Astrocyte (in vitro differentiated cells and primary cell): ENCODE data around the gene DOCK3. TPM values are rescaled to one million over a fixed set of nuclear protein-coding genes. Genes with fewer than 3 reads are reported as not detected.
A peak's percentile ranks its signal among the peaks of the same experiment; 100 is the strongest.
"Not testable (repeated sequence)": the region's sequence is repeated elsewhere in the genome, so short reads cannot be mapped to it uniquely, and the experiment has no call there.

Experiments used
- DNase-seq: peaks from one replicate; pipeline ENCODE4 v3.0.0-alpha.2; 2010; ENCODE audit warnings: low read depth
- FAIRE-seq: peaks from 2 replicates; lab custom pipeline; 2011; peaks lifted over from hg19 to GRCh38; lab: Jason Lieb, UNC
- H2AFZ ChIP-seq: 2 replicates; pipeline ENCODE4 v1.6.0; 2012; ENCODE audit warnings: low read depth, low read length, inconsistent platforms
- H3K27ac ChIP-seq: 2 replicates; pipeline ENCODE4 v1.5.1; 2011; ENCODE audit warnings: low read depth, low read length, inconsistent platforms
- H3K27me3 ChIP-seq: 2 replicates; pipeline ENCODE4 v1.6.0; 2011; ENCODE audit warnings: low read length, inconsistent platforms; ENCODE audit not compliant: insufficient read depth
- H3K36me3 ChIP-seq: 2 replicates; pipeline ENCODE4 v1.5.1; 2011; ENCODE audit warnings: low read length, inconsistent platforms; ENCODE audit not compliant: insufficient read depth
- H3K4me1 ChIP-seq: 2 replicates; pipeline ENCODE4 v1.5.1; 2011; ENCODE audit warnings: low read length, inconsistent platforms; ENCODE audit not compliant: insufficient read depth
- H3K4me2 ChIP-seq: 2 replicates; pipeline ENCODE4 v1.6.0; 2012; ENCODE audit warnings: low read length, inconsistent platforms
- H3K4me3 ChIP-seq: 2 replicates; pipeline ENCODE4 v1.5.1; 2011; ENCODE audit warnings: low read depth, mild to moderate bottlenecking, low read length, inconsistent platforms; ENCODE audit not compliant: insufficient read depth
- H3K79me2 ChIP-seq: 2 replicates; pipeline ENCODE4 v1.6.0; 2012; ENCODE audit warnings: mild to moderate bottlenecking, low read length, inconsistent platforms; ENCODE audit not compliant: insufficient read depth
- H3K9ac ChIP-seq: 2 replicates; pipeline ENCODE4 v1.6.0; 2012; ENCODE audit warnings: mild to moderate bottlenecking, low read length, inconsistent platforms
- H3K9me3 ChIP-seq: 2 replicates; pipeline ENCODE4 v1.5.1; 2012; ENCODE audit warnings: low read depth, mild to moderate bottlenecking, low read length, inconsistent platforms; ENCODE audit not compliant: insufficient read depth
- H4K20me1 ChIP-seq: 2 replicates; pipeline ENCODE4 v1.6.0; 2012; ENCODE audit warnings: low read length, inconsistent platforms; ENCODE audit not compliant: insufficient read depth
- H3K27ac Mint-ChIP-seq: one replicate; pipeline ENCODE4 v1.8.0; 2021; ENCODE audit warnings: mild to moderate bottlenecking, mixed read lengths; ENCODE audit not compliant: unreplicated experiment
- H3K27me3 Mint-ChIP-seq: one replicate; pipeline ENCODE4 v1.8.0; 2021; ENCODE audit warnings: low read depth, mixed read lengths; ENCODE audit not compliant: unreplicated experiment
- H3K36me3 Mint-ChIP-seq: one replicate; pipeline ENCODE4 v1.8.0; 2021; ENCODE audit warnings: low read depth, mixed read lengths; ENCODE audit not compliant: unreplicated experiment
- H3K4me1 Mint-ChIP-seq: one replicate; pipeline ENCODE4 v1.8.0; 2021; ENCODE audit warnings: low read depth, mixed read lengths; ENCODE audit not compliant: unreplicated experiment
- H3K4me3 Mint-ChIP-seq: one replicate; pipeline ENCODE4 v1.8.0; 2021; ENCODE audit warnings: mild to moderate bottlenecking, moderate library complexity, mixed read lengths; ENCODE audit not compliant: unreplicated experiment
- H3K9me3 Mint-ChIP-seq: one replicate; pipeline ENCODE4 v1.8.0; 2021; ENCODE audit warnings: mild to moderate bottlenecking, mixed read lengths; ENCODE audit not compliant: unreplicated experiment
- CTCF ChIP-seq: IDR thresholded peaks from 2 replicates; pipeline ENCODE4 v1.5.1; 2011; ENCODE audit warnings: low read depth, mild to moderate bottlenecking, inconsistent platforms, low read length, moderate library complexity; ENCODE audit not compliant: insufficient read depth
- EZH2 ChIP-seq: IDR thresholded peaks from 2 replicates; pipeline ENCODE4 v1.6.1; 2012; ENCODE audit warnings: mild to moderate bottlenecking, low read length, inconsistent platforms; ENCODE audit not compliant: insufficient read depth
- total RNA-seq: library from RNA; stranded (reverse); gene quantifications from 2 replicates; pipeline ENCODE4 v1.2.1, GENCODE V29; 2021

DOCK3 gene
- total RNA-seq, 1 donor from 2014 or later: 3.3 TPM

- H2AFZ ChIP-seq: no peak overlapping the region
- H3K36me3 Mint-ChIP-seq: peaks cover 6% of the 10 kb centered on the region
- H3K4me3 Mint-ChIP-seq: peak overlapping the region; percentile 97
- H3K36me3 ChIP-seq: peaks cover 19% of the 10 kb centered on the region
- peaks cover 50% of the 10 kb centered on the region for H4K20me1 ChIP-seq
- H3K4me1 ChIP-seq: peaks cover 40% of the 10 kb centered on the region
- H3K79me2 ChIP-seq: peaks cover 64% of the 10 kb centered on the region
- H3K27ac Mint-ChIP-seq: peak overlapping the region; percentile 84
- FAIRE-seq: no peak
- H3K27me3 Mint-ChIP-seq: no peaks in the 10 kb centered on the region
- TF ChIP-seq CTCF: no peak
- no peak for TF ChIP-seq EZH2
- H3K4me3 ChIP-seq: peak overlapping the region; percentile 99
- H3K4me1 Mint-ChIP-seq: peaks cover 23% of the 10 kb centered on the region
- DNase-seq: no peak
- H3K27ac ChIP-seq: peak overlapping the region; percentile 70
- peak overlapping the region; percentile 90 for H3K4me2 ChIP-seq
- no peaks in the 10 kb centered on the region for H3K27me3 ChIP-seq
- H3K9me3 ChIP-seq: no peaks in the 10 kb centered on the region
- H3K9me3 Mint-ChIP-seq: no peaks in the 10 kb centered on the region
- peak overlapping the region; percentile 100 for H3K9ac ChIP-seq
Measured at GRCh38 chr3:51386159-51386851, 711.6 kb downstream of the DOCK3 start.

- peaks cover 8% of the 10 kb centered on the region for H3K36me3 Mint-ChIP-seq
- H3K27ac ChIP-seq: no peak overlapping the region
- peak overlapping the region; percentile 97 for H3K4me3 Mint-ChIP-seq
- no peak overlapping the region for H3K27ac Mint-ChIP-seq
- DNase-seq (no peak), FAIRE-seq (no peak)
- no peak overlapping the region for H2AFZ ChIP-seq
- H4K20me1 ChIP-seq: peaks cover 50% of the 10 kb centered on the region
- no peaks in the 10 kb centered on the region for H3K9me3 ChIP-seq
- peaks cover 23% of the 10 kb centered on the region for H3K4me1 Mint-ChIP-seq
- H3K9ac ChIP-seq: peak overlapping the region; percentile 100
- peak overlapping the region; percentile 90 for H3K4me2 ChIP-seq
- no peaks in the 10 kb centered on the region for H3K9me3 Mint-ChIP-seq
- H3K36me3 ChIP-seq: peaks cover 19% of the 10 kb centered on the region
- no peaks in the 10 kb centered on the region for H3K27me3 Mint-ChIP-seq
- H3K27me3 ChIP-seq: no peaks in the 10 kb centered on the region
- peaks cover 40% of the 10 kb centered on the region for H3K4me1 ChIP-seq
- H3K79me2 ChIP-seq: peaks cover 69% of the 10 kb centered on the region
- peak overlapping the region; percentile 99 for H3K4me3 ChIP-seq
- TF ChIP-seq EZH2 (no peak), CTCF (no peak)
Measured at GRCh38 chr3:51386852-51387229, 712.1 kb downstream of the DOCK3 start.

- H3K9me3 ChIP-seq, FAIRE-seq, DNase-seq, H3K27ac Mint-ChIP-seq, H2AFZ ChIP-seq, H3K36me3 Mint-ChIP-seq, H3K27ac ChIP-seq, H3K9me3 Mint-ChIP-seq, H3K27me3 ChIP-seq, H3K27me3 Mint-ChIP-seq: not testable (repeated sequence)
- H3K4me3 Mint-ChIP-seq: peak overlapping the region; percentile 66
- H3K4me1 Mint-ChIP-seq: peaks cover 23% of the 10 kb centered on the region
- Histone ChIP-seq H3K4me2 (peak overlapping the region; percentile 90), H3K4me1 (peaks cover 43% of the 10 kb centered on the region), H3K36me3 (peaks cover 19% of the 10 kb centered on the region), H4K20me1 (peaks cover 52% of the 10 kb centered on the region), H3K79me2 (peaks cover 74% of the 10 kb centered on the region), H3K9ac (peak overlapping the region; percentile 100), H3K4me3 (peak overlapping the region; percentile 99)
Measured at GRCh38 chr3:51387281-51387680, 712.6 kb downstream of the DOCK3 start.
